Osteocyte (in vitro differentiated cells): ENCODE data around the gene PYGL. TPM values are rescaled to one million over a fixed set of nuclear protein-coding genes. Genes with fewer than 3 reads are reported as not detected.

Experiments
- DNase-seq: peaks from one replicate; pipeline ENCODE4 v3.0.0; 2021; ENCODE audit warnings: mixed read lengths; ENCODE audit not compliant: unreplicated experiment; ENCODE audit errors: extremely low spot score
- H3K27ac Mint-ChIP-seq: one replicate; pipeline ENCODE4 v1.8.0; 2021; ENCODE audit warnings: mild to moderate bottlenecking, mixed read lengths; ENCODE audit not compliant: unreplicated experiment
- H3K27me3 Mint-ChIP-seq: one replicate; pipeline ENCODE4 v1.8.0; 2021; ENCODE audit warnings: mixed read lengths; ENCODE audit not compliant: unreplicated experiment
- H3K36me3 Mint-ChIP-seq: one replicate; pipeline ENCODE4 v1.8.0; 2021; ENCODE audit warnings: mixed read lengths; ENCODE audit not compliant: unreplicated experiment
- H3K4me1 Mint-ChIP-seq: one replicate; pipeline ENCODE4 v1.8.0; 2021; ENCODE audit warnings: mixed read lengths; ENCODE audit not compliant: unreplicated experiment
- H3K4me3 Mint-ChIP-seq: one replicate; pipeline ENCODE4 v1.8.0; 2021; ENCODE audit warnings: mild to moderate bottlenecking, moderate library complexity, mixed read lengths; ENCODE audit not compliant: unreplicated experiment
- H3K9me3 Mint-ChIP-seq: one replicate; pipeline ENCODE4 v1.8.0; 2021; ENCODE audit warnings: mixed read lengths; ENCODE audit not compliant: unreplicated experiment
- total RNA-seq: library from RNA; stranded (reverse); gene quantifications from 2 replicates; pipeline ENCODE4 v1.2.1, GENCODE V29; 2021
- TF ChIP-seq, protein P1 (sequence below): fragments of 200-600 bp; sonication (generic); IDR thresholded peaks from 2 replicates; pipeline ENCODE4 v1.5.0; 2021; ENCODE audit warnings: antibody characterized with exemption, mild to moderate bottlenecking, moderate library complexity

PYGL gene
- total RNA-seq, 1 donor from 2014 or later: 37.3 TPM

DNA sequence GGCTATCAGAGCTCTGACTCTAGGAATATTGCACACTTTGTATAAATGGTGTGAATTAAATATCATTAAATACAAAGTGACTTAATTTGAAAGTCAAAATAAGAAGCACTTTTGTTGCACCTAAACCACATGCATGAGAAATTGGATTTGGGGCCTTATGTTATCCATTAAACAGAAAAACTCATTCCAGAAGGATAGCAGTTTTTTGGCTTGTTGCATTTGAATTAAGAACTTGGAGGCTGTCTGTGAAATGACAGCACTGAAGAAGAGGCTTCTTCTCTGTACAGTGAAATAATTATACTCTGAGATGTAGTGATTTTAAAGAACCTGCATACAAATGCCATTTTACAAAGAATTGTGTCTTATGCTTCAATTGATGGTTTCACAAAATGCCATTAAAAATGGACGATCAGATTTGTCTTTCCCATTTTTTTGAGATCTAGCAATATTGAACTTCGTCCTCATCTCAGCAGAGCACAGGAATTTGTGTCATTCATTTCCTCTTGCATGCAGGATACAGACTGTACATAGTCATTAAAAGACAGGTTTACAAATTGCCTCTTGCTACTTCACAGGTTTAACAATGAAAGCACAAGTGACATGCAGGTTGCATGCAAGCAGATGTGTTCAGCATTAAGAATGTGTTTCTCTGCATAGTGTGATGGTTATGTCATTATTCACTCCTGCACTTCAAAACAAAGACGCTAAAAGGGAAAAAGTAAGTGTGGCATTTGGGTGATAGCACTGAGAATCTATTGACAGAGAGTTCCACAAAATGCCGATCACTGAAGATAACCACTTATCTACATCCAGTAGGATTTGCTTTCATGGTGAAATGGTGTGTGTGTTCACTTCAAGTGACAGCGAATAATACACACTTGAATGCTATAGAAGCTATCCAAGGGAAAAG lies 35.9 kb upstream of the PYGL start:
- DNase-seq: no peak
- no peaks in the 10 kb centered on the region for H3K27me3 Mint-ChIP-seq
- no peak overlapping the region for H3K27ac Mint-ChIP-seq
- TF ChIP-seq, protein P1, sequence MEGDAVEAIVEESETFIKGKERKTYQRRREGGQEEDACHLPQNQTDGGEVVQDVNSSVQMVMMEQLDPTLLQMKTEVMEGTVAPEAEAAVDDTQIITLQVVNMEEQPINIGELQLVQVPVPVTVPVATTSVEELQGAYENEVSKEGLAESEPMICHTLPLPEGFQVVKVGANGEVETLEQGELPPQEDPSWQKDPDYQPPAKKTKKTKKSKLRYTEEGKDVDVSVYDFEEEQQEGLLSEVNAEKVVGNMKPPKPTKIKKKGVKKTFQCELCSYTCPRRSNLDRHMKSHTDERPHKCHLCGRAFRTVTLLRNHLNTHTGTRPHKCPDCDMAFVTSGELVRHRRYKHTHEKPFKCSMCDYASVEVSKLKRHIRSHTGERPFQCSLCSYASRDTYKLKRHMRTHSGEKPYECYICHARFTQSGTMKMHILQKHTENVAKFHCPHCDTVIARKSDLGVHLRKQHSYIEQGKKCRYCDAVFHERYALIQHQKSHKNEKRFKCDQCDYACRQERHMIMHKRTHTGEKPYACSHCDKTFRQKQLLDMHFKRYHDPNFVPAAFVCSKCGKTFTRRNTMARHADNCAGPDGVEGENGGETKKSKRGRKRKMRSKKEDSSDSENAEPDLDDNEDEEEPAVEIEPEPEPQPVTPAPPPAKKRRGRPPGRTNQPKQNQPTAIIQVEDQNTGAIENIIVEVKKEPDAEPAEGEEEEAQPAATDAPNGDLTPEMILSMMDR: no peak
- peaks cover 14% of the 10 kb centered on the region for H3K4me1 Mint-ChIP-seq
- no peaks in the 10 kb centered on the region for H3K36me3 Mint-ChIP-seq
- H3K4me3 Mint-ChIP-seq: no peak overlapping the region
- no peaks in the 10 kb centered on the region for H3K9me3 Mint-ChIP-seq

- TF ChIP-seq, protein P1: no peak
- Mint-ChIP-seq H3K4me1 (peaks cover under 1% of the 10 kb centered on the region), H3K36me3 (no peaks in the 10 kb centered on the region)
Observed at GRCh38 chr14:50978888-50979287, 34.6 kb upstream of the PYGL start.

DNA sequence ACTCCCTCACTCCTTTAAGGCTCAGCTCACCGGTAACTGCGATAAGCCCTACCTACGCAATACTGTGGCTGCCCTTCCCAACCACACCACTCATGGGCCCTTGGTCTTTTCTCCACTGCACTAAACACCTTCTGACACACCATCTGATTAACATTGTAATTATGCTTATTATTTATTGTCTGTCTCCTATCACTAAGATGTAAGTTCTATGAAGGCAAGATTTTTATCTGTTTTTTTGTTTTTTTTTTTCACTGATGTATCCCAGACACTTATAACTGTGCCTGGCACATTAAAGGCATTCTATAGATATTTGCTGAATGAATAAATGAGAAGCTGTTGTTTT lies 34.2 kb upstream of the PYGL start:
- TF ChIP-seq, protein P1: no peak
- H3K36me3 Mint-ChIP-seq: no peaks in the 10 kb centered on the region

More at GRCh38 chr14:50978888-50979287, 34.6 kb upstream of the PYGL start:
- DNase-seq: no peak
- H3K9me3 Mint-ChIP-seq: no peaks in the 10 kb centered on the region
- H3K27ac Mint-ChIP-seq: no peak overlapping the region
- no peaks in the 10 kb centered on the region for H3K27me3 Mint-ChIP-seq
- no peak overlapping the region for H3K4me3 Mint-ChIP-seq

DNA sequence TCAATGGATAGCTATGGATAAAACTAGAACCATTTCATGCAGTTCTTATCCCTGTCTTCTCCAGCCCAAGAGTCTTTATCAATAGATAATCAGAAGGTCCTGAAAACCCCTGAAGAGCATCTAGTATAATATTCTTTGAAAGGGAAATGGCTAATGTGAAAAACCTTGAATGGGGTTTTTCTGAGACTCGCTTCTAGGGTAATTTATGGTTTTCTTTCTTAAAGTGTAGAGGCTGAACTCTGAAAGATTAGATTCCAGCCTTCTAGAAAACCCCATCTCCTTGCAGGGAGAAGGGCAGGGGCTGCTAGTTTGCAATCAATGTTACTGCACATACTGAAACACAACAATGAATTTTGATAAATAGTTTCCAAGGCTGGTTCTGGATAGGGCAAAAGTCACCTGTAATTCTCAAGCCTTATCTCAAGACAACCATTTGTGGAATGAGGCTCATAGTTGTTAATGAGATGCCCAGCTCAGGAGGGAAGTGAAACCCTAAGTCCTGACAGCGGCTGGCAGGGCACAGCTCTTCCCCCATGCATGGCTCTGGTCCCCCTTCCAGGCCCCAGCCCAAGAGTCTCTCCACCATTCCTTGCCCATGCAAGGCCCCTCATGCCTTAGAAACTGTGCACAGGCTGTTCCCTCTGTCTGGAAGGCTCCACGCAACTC lies 33.7 kb upstream of the PYGL start:
- no peak for DNase-seq
- H3K4me3 Mint-ChIP-seq: no peak overlapping the region
- no peak overlapping the region for H3K27ac Mint-ChIP-seq
- H3K9me3 Mint-ChIP-seq: no peaks in the 10 kb centered on the region
- H3K36me3 Mint-ChIP-seq: no peaks in the 10 kb centered on the region
- TF ChIP-seq, protein P1: no peak
- H3K4me1 Mint-ChIP-seq: no peaks in the 10 kb centered on the region
- H3K27me3 Mint-ChIP-seq: no peaks in the 10 kb centered on the region

More for the DNA sequence above, 34.2 kb upstream of the PYGL start:
- no peak for DNase-seq
- Mint-ChIP-seq H3K27me3 (no peaks in the 10 kb centered on the region), H3K4me3 (no peak overlapping the region), H3K4me1 (no peaks in the 10 kb centered on the region), H3K27ac (no peak overlapping the region), H3K9me3 (no peaks in the 10 kb centered on the region)

DNA sequence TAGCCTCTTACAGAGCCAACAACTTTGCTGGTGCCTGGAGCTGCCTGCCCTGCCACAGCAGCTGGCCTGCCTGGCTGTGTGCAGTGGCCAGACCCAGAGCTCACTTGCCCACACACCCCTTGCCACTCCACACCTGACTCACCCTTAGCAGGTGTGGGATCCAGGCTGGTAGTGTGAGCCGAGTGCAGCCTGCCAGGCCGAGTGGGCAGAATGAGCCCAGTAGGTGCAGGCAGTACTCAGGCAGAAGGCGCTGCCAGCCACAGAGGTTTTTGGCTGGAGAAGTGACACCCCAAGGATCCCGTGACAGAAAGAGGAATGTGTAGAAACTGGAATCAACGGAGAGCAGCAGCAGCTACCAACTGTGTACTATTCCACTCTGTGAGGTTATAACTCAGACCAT lies 29.8 kb upstream of the PYGL start:
- no peak overlapping the region for H3K27ac Mint-ChIP-seq
- DNase-seq: no peak
- H3K27me3 Mint-ChIP-seq: no peaks in the 10 kb centered on the region
- peaks cover 2% of the 10 kb centered on the region for H3K4me1 Mint-ChIP-seq
- no peak overlapping the region for H3K4me3 Mint-ChIP-seq
- no peaks in the 10 kb centered on the region for H3K36me3 Mint-ChIP-seq
- H3K9me3 Mint-ChIP-seq: no peaks in the 10 kb centered on the region
- TF ChIP-seq, protein P1: no peak
